ENCODE data around the gene UQCC5.
"Not testable (repeated sequence)": the region's sequence is repeated elsewhere in the genome, so short reads cannot be mapped to it uniquely, and the experiment has no call there.

Gene UQCC5

DNA sequence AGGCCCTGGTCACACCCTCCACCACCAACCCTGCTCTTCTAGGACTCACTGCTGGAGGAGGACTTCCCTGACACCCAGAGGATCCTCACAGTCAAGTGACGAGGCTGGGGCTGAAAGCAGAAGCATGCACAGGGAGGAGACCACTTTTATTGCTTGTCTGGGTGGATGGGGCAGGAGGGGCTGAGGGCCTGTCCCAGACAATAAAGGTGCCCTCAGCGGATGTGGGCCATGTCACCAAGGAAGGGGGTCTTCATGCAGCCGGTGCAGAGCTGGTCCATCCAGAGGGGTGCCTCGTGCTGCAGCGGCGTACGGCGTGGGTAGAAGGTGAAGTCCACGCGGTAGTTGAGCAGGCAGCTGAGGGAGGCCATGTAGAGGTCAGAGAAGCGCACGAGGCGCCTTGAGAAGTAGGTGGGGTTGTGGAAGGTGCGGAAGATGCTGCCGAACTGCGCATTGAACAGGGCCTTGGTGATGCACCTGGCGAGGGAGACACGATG, 12.1 kb upstream of the UQCC5 start:
- TF ChIP-seq CTCF (IDR thresholded peaks at IDR 0.05; ENCODE audit: extremely low read depth, missing control alignments), result no peak
- no peak for DNase-seq (ENCODE audit: low spot score)

DNA sequence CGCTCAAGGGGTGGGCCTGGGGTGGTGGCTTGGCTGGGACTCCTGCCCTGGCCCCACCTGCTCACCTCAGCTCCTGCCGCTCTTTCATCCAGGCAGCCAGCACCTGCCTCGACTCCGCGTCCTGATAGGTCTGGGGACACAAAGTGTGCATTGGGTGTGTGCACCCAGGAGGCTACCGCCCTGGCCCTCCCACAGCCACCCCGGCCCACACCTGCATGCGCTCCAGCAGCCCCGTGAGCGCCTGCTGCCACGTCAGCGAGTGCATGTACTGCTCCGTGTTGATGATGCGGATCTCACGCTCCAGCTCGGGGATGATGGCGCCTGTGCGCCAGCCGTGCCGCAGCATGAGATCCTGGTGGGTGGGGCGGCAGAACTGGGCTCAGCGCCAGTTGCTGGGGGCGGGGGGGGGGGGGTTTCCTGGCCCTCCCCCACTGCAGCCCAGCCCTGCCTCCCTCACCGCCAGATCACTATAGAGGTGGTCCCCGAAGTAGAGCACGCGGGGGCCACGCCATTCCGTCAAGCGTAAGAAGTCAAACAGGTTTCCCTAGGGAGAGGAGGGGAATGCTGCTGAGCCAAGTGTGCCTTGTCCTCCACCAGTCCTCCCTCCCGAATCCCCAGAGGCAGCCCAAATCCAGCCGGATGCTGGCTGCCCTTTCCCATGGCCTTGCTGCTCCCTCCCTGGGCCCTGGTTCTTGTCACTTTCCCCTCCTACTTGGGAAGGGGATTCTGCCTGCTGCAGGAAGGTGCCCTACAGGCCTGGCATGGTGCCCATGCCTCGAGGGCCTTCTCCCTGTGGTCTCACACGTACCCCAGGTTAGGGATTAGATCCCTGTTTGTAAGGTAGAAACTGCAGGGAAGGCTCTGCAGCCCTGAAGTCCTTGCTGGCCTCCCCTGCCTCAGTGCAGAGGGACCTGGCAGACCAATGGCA, 11.4 kb upstream of the UQCC5 start:
- DNase-seq (ENCODE audit: low spot score), result no peak

DNA sequence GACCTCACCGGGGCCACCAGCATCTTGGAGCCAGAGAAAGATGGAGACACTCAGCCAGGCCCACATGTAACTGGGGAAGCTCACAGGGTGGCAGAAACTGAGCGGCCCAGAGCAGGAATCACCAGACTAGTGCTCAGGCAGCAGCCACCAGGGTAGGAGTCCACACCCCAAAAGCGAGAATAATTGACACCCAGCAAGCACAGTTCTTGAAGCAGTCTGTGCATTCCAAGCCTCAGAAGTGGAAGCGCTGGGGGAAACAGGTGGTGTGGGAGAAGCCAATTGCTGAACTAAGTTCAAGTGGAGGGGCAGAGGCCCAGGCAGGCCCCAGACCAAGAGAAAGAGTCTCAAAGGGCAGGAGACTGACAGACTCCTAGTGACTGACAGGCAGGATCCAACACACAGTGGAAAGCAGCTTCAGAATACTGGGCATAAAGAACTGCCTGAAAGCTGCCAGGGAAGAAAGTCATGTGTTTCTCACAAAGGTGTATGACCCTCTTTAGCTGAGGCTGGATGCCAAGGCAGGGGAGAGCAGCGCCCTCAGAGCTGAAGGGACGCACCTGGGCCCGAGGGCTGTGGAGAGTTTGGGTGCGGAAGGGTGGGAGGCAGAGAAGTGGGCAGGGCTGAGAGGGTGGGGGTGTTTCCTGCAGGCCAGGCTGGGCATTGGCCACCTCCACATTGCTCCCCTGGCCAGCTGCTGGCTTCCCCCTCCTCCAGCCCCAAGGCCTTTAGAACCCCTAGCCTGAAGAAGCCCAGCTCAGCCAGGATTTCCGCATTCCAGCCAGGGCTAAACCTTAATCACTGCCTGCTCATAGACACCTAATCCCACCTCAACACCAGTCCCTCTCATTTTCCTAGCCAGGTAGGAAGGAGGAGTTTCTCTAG, 10.5 kb upstream of the UQCC5 start:
- no peak for DNase-seq (ENCODE audit: low spot score)
- TF ChIP-seq CTCF (IDR thresholded peaks at IDR 0.05; ENCODE audit: extremely low read depth, missing control alignments), result no peak

More for the DNA sequence above, 11.4 kb upstream of the UQCC5 start:
- TF ChIP-seq CTCF (IDR thresholded peaks at IDR 0.05; ENCODE audit: extremely low read depth, missing control alignments), result no peak

DNA sequence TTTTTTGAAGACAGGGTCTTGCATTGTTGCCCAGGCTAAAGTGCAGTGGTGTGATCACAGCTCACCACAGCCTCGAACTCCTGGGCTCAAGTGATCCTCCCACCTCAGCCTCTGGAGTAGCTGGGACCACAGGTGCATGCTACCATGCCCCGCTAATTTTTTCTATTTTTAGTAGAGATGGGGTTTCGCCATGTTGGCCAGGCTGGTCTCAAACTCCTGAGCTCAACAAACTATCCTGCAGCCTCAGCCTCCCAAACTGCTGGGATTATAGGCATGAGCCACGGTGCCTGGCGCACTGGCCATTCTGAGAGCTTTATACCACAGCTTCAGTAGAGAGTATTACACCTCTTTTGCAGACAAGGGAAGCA, 9.8 kb upstream of the UQCC5 start:
- DNase-seq (ENCODE audit: low spot score), result not testable (repeated sequence)

- no peak for DNase-seq (ENCODE audit: low spot score)
- no peak for TF ChIP-seq CTCF (IDR thresholded peaks at IDR 0.05; ENCODE audit: extremely low read depth, missing control alignments)
These were observed 9.2 kb upstream of the UQCC5 start for GRCh38 chr3:52527039-52527731.

- DNase-seq (ENCODE audit: low spot score), result no peak
- TF ChIP-seq CTCF (IDR thresholded peaks at IDR 0.05; ENCODE audit: extremely low read depth, missing control alignments), result no peak
These were observed 8.4 kb upstream of the UQCC5 start for GRCh38 chr3:52527732-52528585.

Measured in GM20000 (cell line).